ENCODE results near the gene MITF.

- no peak for TF ChIP-seq CTCF (IDR thresholded peaks at IDR 0.05; ENCODE audit: low read length)
- TF ChIP-seq EZH2 (IDR thresholded peaks at IDR 0.05; ENCODE audit: borderline replicate concordance, low read length), result no peak
Measured at GRCh38 chr3:69880069-69880640, 140.9 kb downstream of the MITF start.

Measured in OCI-LY1 (cell line).